ENCODE measurements around the gene SFXN5.

- TF ChIP-seq, protein P1, sequence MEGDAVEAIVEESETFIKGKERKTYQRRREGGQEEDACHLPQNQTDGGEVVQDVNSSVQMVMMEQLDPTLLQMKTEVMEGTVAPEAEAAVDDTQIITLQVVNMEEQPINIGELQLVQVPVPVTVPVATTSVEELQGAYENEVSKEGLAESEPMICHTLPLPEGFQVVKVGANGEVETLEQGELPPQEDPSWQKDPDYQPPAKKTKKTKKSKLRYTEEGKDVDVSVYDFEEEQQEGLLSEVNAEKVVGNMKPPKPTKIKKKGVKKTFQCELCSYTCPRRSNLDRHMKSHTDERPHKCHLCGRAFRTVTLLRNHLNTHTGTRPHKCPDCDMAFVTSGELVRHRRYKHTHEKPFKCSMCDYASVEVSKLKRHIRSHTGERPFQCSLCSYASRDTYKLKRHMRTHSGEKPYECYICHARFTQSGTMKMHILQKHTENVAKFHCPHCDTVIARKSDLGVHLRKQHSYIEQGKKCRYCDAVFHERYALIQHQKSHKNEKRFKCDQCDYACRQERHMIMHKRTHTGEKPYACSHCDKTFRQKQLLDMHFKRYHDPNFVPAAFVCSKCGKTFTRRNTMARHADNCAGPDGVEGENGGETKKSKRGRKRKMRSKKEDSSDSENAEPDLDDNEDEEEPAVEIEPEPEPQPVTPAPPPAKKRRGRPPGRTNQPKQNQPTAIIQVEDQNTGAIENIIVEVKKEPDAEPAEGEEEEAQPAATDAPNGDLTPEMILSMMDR (conservative IDR thresholded peaks at IDR 0.05 in 1 of 2, IDR thresholded peaks at IDR 0.05 in 1 of 2; ENCODE audit: extremely low read depth in 1 of 2, insufficient read depth in 1 of 2, low read depth in 1 of 2, low read length in 2 of 2): no peak
- TF ChIP-seq EZH2 (IDR thresholded peaks at IDR 0.05; ENCODE audit: borderline replicate concordance, low read length): no peak
Measured at GRCh38 chr2:73082523-73083410, 11.3 kb upstream of the SFXN5 start.
